Measurements from ENCODE around the gene EIF6. TPM values are rescaled to one million over a fixed set of nuclear protein-coding genes. Genes with fewer than 3 reads are reported as not detected.
A peak's percentile ranks its signal among the peaks of the same experiment; 100 is the strongest.

EIF6 gene
- total RNA-seq, 3 donors from 2014 or later (not counting 1 experiment from before 2014, with no cell fraction given): 73.9 to 81.4 (median 79.0) TPM

DNA sequence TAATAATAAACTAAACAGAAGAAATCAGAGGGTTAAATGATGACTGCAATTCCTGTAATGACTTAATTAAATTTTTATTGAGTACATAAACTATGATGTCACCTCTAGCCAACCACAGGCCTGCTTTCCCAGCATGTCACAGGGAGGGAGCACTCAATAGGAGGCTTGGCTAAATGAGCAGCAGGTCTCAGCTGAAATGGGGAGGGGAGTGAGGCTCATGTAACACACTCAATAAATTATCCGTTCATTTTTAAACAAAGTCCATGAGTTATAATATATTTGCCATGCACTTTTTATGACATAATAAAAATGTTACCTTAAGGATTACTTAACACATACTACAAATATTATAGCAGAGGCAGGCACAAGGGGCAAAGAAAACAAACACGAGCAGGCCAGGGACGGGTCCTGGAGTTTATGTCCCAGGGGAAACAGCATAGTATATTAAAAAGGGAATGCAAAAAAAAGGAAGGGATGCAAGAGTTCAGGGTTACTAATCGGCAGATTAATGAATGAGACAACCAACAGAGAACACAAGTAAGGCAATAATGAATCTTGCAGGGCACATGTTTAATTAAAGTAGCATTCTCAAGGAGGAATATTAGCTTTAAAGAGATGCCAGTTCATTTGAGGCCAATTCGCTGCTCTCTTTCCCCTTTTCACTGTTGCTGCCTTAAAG is 34.8 kb upstream of the EIF6 start:
- Mint-ChIP-seq H3K4me1 (peaks cover 13 to 27% of the 10 kb centered on the region in 2 donors), H3K27me3 (ENCODE audit: low read depth in 2 of 2) (no peaks in the 10 kb centered on the region), H3K4me3 (no peak overlapping the region), H3K36me3 (no peaks in the 10 kb centered on the region), H3K27ac (no peak overlapping the region), H3K9me3 (no peaks in the 10 kb centered on the region)
- Histone ChIP-seq H3K27me3 (ENCODE audit: control insufficient read depth, insufficient read depth, low read length) (no peaks in the 10 kb centered on the region), H3K9me3 (ENCODE audit: control insufficient read depth, insufficient read depth, low read length) (no peaks in the 10 kb centered on the region), H3K4me3 (ENCODE audit: low read length) (no peak overlapping the region), H3K36me3 (ENCODE audit: control insufficient read depth, insufficient read depth, low read length) (no peaks in the 10 kb centered on the region), H3K27ac (ENCODE audit: low read length) (no peak overlapping the region), H3K4me1 (ENCODE audit: control insufficient read depth, insufficient read depth, low read length) (peaks cover 9% of the 10 kb centered on the region)
- no peak for ATAC-seq
- DNase-seq: no peak
- intact Hi-C loops (cut with micrococcal nuclease): no loop called here
- 99% methylated on average over 4 of the region's 5 CpGs for WGBS (ENCODE audit: insufficient coverage)
- TF ChIP-seq, protein P1, sequence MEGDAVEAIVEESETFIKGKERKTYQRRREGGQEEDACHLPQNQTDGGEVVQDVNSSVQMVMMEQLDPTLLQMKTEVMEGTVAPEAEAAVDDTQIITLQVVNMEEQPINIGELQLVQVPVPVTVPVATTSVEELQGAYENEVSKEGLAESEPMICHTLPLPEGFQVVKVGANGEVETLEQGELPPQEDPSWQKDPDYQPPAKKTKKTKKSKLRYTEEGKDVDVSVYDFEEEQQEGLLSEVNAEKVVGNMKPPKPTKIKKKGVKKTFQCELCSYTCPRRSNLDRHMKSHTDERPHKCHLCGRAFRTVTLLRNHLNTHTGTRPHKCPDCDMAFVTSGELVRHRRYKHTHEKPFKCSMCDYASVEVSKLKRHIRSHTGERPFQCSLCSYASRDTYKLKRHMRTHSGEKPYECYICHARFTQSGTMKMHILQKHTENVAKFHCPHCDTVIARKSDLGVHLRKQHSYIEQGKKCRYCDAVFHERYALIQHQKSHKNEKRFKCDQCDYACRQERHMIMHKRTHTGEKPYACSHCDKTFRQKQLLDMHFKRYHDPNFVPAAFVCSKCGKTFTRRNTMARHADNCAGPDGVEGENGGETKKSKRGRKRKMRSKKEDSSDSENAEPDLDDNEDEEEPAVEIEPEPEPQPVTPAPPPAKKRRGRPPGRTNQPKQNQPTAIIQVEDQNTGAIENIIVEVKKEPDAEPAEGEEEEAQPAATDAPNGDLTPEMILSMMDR (IDR thresholded peaks at IDR 0.05): no peak

DNA sequence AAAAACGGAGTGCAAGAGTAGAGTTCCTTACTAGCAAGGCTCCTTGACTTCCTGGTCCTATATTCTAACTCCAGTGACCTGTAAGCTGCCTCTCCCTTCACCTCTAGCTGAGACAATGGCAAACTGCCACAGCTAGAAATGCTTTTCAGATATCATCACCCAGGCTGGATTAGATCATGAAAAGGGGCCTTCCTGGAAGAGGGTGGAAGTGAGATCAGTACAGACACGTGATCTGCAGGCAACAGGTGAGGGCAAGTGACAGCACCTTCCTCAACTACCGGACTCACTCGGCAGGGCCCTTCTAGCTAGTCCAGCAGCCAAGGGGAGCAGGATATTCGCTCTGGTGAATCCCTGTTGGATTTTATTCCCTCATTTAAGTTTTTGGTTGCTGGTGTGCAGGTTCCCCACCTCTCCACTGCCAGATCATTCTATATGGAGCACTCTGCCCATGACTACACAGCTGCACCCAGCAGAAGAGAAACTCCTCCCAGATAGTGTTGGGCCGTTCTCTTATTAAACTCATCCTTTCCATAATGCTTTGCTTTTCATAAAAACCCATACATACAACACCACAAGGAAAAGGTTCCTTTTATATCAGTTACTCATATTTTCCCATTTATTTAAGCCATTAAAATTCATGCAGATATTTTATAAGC is 34.1 kb upstream of the EIF6 start:
- Histone ChIP-seq H3K27ac (ENCODE audit: low read length) (no peak overlapping the region), H3K27me3 (ENCODE audit: control insufficient read depth, insufficient read depth, low read length) (no peaks in the 10 kb centered on the region), H3K4me3 (ENCODE audit: low read length) (no peak overlapping the region), H3K4me1 (ENCODE audit: control insufficient read depth, insufficient read depth, low read length) (peaks cover 9% of the 10 kb centered on the region), H3K36me3 (ENCODE audit: control insufficient read depth, insufficient read depth, low read length) (no peaks in the 10 kb centered on the region), H3K9me3 (ENCODE audit: control insufficient read depth, insufficient read depth, low read length) (no peaks in the 10 kb centered on the region)
- no peaks in the 10 kb centered on the region for H3K27me3 Mint-ChIP-seq (ENCODE audit: low read depth in 2 of 2)
- TF ChIP-seq, protein P1 (IDR thresholded peaks at IDR 0.05): no peak
- H3K27ac Mint-ChIP-seq: no peak overlapping the region
- H3K4me3 Mint-ChIP-seq: no peak overlapping the region
- no peaks in the 10 kb centered on the region for H3K9me3 Mint-ChIP-seq
- no peaks in the 10 kb centered on the region for H3K36me3 Mint-ChIP-seq
- no peak for DNase-seq
- peaks cover 14 to 27% of the 10 kb centered on the region in 2 donors for H3K4me1 Mint-ChIP-seq
- no peak for ATAC-seq
- intact Hi-C loops (cut with micrococcal nuclease): no loop called here
- 94% methylated on average over 6 of the region's 6 CpGs for WGBS (ENCODE audit: insufficient coverage)

DNA sequence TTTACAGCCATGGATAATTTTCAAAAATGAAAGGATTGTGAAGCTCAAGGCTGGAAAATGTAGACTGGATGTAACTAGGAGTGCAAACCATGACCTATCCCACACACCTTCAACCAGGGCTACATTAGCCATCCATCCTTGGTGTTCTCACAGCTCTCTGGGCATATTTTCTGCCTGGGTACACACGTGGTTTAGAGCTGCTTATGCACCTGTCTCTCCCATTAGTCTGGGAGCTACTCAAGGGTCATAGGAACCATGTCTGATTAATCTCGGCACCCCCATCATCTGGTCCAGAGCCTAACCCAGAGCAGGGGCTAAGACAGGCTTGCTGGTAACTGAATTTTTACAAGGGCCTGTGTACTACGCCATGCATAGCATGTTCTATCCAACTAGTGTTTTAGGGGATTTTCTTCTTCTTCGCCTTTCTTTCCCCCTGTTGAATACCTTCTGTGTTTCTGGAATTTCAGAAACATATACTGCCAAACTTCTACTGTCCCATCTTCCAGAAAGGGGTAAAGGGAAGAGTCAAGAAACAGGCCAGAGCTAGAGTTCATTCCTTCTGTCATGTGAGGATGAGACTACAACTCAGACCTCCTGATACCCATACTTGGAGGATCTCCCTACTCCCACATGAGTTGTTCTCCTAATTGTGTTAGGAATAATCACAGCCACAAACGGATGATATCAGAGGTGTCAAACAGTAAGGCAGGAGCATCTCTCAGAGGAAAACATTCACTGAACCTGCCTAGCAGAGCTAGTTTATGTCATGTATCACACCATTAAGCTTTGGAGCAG is 33.0 kb upstream of the EIF6 start:
- H3K36me3 ChIP-seq (ENCODE audit: control insufficient read depth, insufficient read depth, low read length): no peaks in the 10 kb centered on the region
- H3K9me3 ChIP-seq (ENCODE audit: control insufficient read depth, insufficient read depth, low read length): no peaks in the 10 kb centered on the region
- no peak overlapping the region for H3K27ac ChIP-seq (ENCODE audit: low read length)
- WGBS (ENCODE audit: insufficient coverage): 92% methylated on average over 5 of the region's 5 CpGs
- DNase-seq: no peak
- TF ChIP-seq, protein P1 (IDR thresholded peaks at IDR 0.05): no peak
- H3K4me1 ChIP-seq (ENCODE audit: control insufficient read depth, insufficient read depth, low read length): peaks cover 9% of the 10 kb centered on the region
- Mint-ChIP-seq H3K9me3 (no peaks in the 10 kb centered on the region), H3K27ac (peak overlapping the region in 1 of 2 donors; percentile 48), H3K4me1 (peaks cover 14 to 29% of the 10 kb centered on the region in 2 donors), H3K36me3 (no peaks in the 10 kb centered on the region), H3K27me3 (ENCODE audit: low read depth in 2 of 2) (no peaks in the 10 kb centered on the region), H3K4me3 (no peak overlapping the region)
- no peak overlapping the region for H3K4me3 ChIP-seq (ENCODE audit: low read length)
- ATAC-seq: no peak
- H3K27me3 ChIP-seq (ENCODE audit: control insufficient read depth, insufficient read depth, low read length): no peaks in the 10 kb centered on the region
- intact Hi-C loops (cut with micrococcal nuclease): no loop called here
